Thymus (tissue), 11 donors: ENCODE results near the gene NCOA1. TPM values are rescaled to one million over a fixed set of nuclear protein-coding genes. Genes with fewer than 3 reads are reported as not detected.

Experiments
- DNase-seq, 9 donors: peaks; one replicate each; pipeline ENCODE4 v3.0.0-alpha.2; 2013; ENCODE audit warnings: low spot score in 9 of 9, low read depth in 6 of 9, missing footprints in 1 of 9
- H3K27ac ChIP-seq, 2 donors: one replicate each; pipeline ENCODE4 v1.5.1; 2013; ENCODE audit warnings: control low read depth in 1 of 2, low read depth in 1 of 2, low read length in 1 of 2, mild to moderate bottlenecking in 1 of 2, moderate library complexity in 1 of 2
- H3K27me3 ChIP-seq, 2 donors: one replicate each; pipeline ENCODE4 v1.5.1; 2013; ENCODE audit warnings: low read length in 1 of 2; ENCODE audit not compliant: control insufficient read depth in 2 of 2, insufficient read depth in 1 of 2
- H3K36me3 ChIP-seq, 2 donors: one replicate each; pipeline ENCODE4 v1.5.1; 2013; ENCODE audit warnings: low read length in 1 of 2, mild to moderate bottlenecking in 1 of 2, moderate library complexity in 1 of 2; ENCODE audit not compliant: control insufficient read depth in 2 of 2, insufficient read depth in 2 of 2
- H3K4me1 ChIP-seq, 2 donors: one replicate each; pipeline ENCODE4 v1.5.1; 2013; ENCODE audit warnings: low read length in 2 of 2; ENCODE audit not compliant: control insufficient read depth in 2 of 2, insufficient read depth in 2 of 2
- H3K4me3 ChIP-seq, 2 donors: one replicate each; pipeline ENCODE4 v1.5.1; 2013; ENCODE audit warnings: low read length in 2 of 2, control low read depth in 1 of 2, mild to moderate bottlenecking in 1 of 2
- H3K9me3 ChIP-seq, 2 donors: one replicate each; pipeline ENCODE4 v1.5.1; 2013; ENCODE audit warnings: low read length in 1 of 2, mild to moderate bottlenecking in 1 of 2; ENCODE audit not compliant: control insufficient read depth in 2 of 2, insufficient read depth in 1 of 2
- WGBS: extraction: QIAGEN DNeasy Blood & Tissue Kit; methylation state at CpG from one replicate; pipeline ENCODE4 v1.1.7; 2013; 5-methylcytosine and 5-hydroxymethylcytosine counted together
- polyA plus RNA-seq: library from polyadenylated mRNA; stranded (reverse); fragments of 200-250 nt; gene quantifications from one replicate; pipeline ENCODE4 v1.2.3, GENCODE V29; 2013
- total RNA-seq: library from RNA; stranded (reverse); fragments of 120-200 nt; gene quantifications from one replicate; pipeline ENCODE4 v1.2.4, GENCODE V29; 2013
- donor health status: healthy.

NCOA1 gene
- total and polyA plus RNA-seq, 2 donors: 12.4 to 22.3 TPM

GRCh38 chr2:24652265-24653182 lies 161.5 kb downstream of the NCOA1 start:
- Histone ChIP-seq H3K27ac (no peak overlapping the region), H3K27me3 (no peaks in the 10 kb centered on the region), H3K9me3 (no peaks in the 10 kb centered on the region), H3K4me3 (no peak overlapping the region), H3K4me1 (no peaks in the 10 kb centered on the region), H3K36me3 (no peaks in the 10 kb centered on the region)
- no peak for DNase-seq
- WGBS: 95% methylated on average over 3 of the region's 3 CpGs

- no peak overlapping the region for H3K4me3 ChIP-seq
- DNase-seq: no peak
- H3K4me1 ChIP-seq: no peaks in the 10 kb centered on the region
- no peak overlapping the region for H3K27ac ChIP-seq
- H3K36me3 ChIP-seq: peaks cover 0 to 8% of the 10 kb centered on the region in 2 donors
- no peaks in the 10 kb centered on the region for H3K9me3 ChIP-seq
- H3K27me3 ChIP-seq: no peaks in the 10 kb centered on the region
- WGBS: over 99% methylated on average over 2 of the region's 2 CpGs
Measured at GRCh38 chr2:24657818-24658217, 166.8 kb downstream of the NCOA1 start.

- 97% methylated on average over 4 of the region's 4 CpGs for WGBS
Measured at GRCh38 chr2:24658531-24659202, 167.6 kb downstream of the NCOA1 start.

GRCh38 chr2:24659862-24660261 lies 168.8 kb downstream of the NCOA1 start:
- H3K27me3 ChIP-seq: no peaks in the 10 kb centered on the region
- H3K9me3 ChIP-seq: no peaks in the 10 kb centered on the region
- H3K36me3 ChIP-seq: peaks cover 0 to 8% of the 10 kb centered on the region in 2 donors
- WGBS: 91% methylated on average over 1 of the region's 1 CpG
- H3K4me3 ChIP-seq: no peak overlapping the region
- no peaks in the 10 kb centered on the region for H3K4me1 ChIP-seq
- DNase-seq: no peak
- H3K27ac ChIP-seq: no peak overlapping the region

More at GRCh38 chr2:24658531-24659202, 167.6 kb downstream of the NCOA1 start:
- Histone ChIP-seq H3K27me3 (no peaks in the 10 kb centered on the region), H3K9me3 (no peaks in the 10 kb centered on the region), H3K4me1 (no peaks in the 10 kb centered on the region), H3K36me3 (peaks cover 0 to 8% of the 10 kb centered on the region in 2 donors), H3K4me3 (no peak overlapping the region), H3K27ac (no peak overlapping the region)
- no peak for DNase-seq

- Histone ChIP-seq H3K4me1 (no peaks in the 10 kb centered on the region), H3K27ac (no peak overlapping the region), H3K4me3 (no peak overlapping the region), H3K27me3 (no peaks in the 10 kb centered on the region), H3K9me3 (no peaks in the 10 kb centered on the region), H3K36me3 (no peaks in the 10 kb centered on the region)
- WGBS: 95% methylated on average over 1 of the region's 1 CpG
- DNase-seq: no peak
Measured at GRCh38 chr2:24667542-24667941, 176.5 kb downstream of the NCOA1 start.

- Histone ChIP-seq H3K27me3 (no peaks in the 10 kb centered on the region), H3K9me3 (no peaks in the 10 kb centered on the region), H3K27ac (no peak overlapping the region), H3K4me3 (no peak overlapping the region), H3K4me1 (no peaks in the 10 kb centered on the region), H3K36me3 (peaks cover 0 to 2% of the 10 kb centered on the region in 2 donors)
- 100% methylated on average over 1 of the region's 1 CpG for WGBS
- DNase-seq: no peak
Measured at GRCh38 chr2:24671230-24671629, 180.2 kb downstream of the NCOA1 start.

GRCh38 chr2:24672589-24672988 lies 181.5 kb downstream of the NCOA1 start:
- Histone ChIP-seq H3K27me3 (no peaks in the 10 kb centered on the region), H3K4me1 (no peaks in the 10 kb centered on the region), H3K4me3 (no peak overlapping the region), H3K36me3 (peaks cover 2 to 5% of the 10 kb centered on the region in 2 donors), H3K27ac (no peak overlapping the region), H3K9me3 (no peaks in the 10 kb centered on the region)
- 93% methylated on average over 3 of the region's 3 CpGs for WGBS
- no peak for DNase-seq

- H3K4me1 ChIP-seq: no peaks in the 10 kb centered on the region
- no peak overlapping the region for H3K4me3 ChIP-seq
- H3K36me3 ChIP-seq: peaks cover 5 to 6% of the 10 kb centered on the region in 2 donors
- no peak overlapping the region for H3K27ac ChIP-seq
- H3K27me3 ChIP-seq: no peaks in the 10 kb centered on the region
- no peak for DNase-seq
- 98% methylated on average over 7 of the region's 7 CpGs for WGBS
- H3K9me3 ChIP-seq: no peaks in the 10 kb centered on the region
Measured at GRCh38 chr2:24675338-24675737, 184.3 kb downstream of the NCOA1 start.

GRCh38 chr2:24676493-24676892 lies 185.4 kb downstream of the NCOA1 start:
- Histone ChIP-seq H3K4me3 (no peak overlapping the region), H3K9me3 (no peaks in the 10 kb centered on the region), H3K4me1 (no peaks in the 10 kb centered on the region), H3K27me3 (no peaks in the 10 kb centered on the region), H3K36me3 (peaks cover 5 to 6% of the 10 kb centered on the region in 2 donors), H3K27ac (no peak overlapping the region)
- WGBS: 97% methylated on average over 4 of the region's 4 CpGs
- no peak for DNase-seq
